Endothelial cell (in vitro differentiated cells): ENCODE measurements around the gene DDX27. TPM values are rescaled to one million over a fixed set of nuclear protein-coding genes. Genes with fewer than 3 reads are reported as not detected.

ENCODE experiments used
- DNase-seq: peaks from one replicate; pipeline ENCODE4 v3.0.0; 2021; ENCODE audit warnings: low spot score
- H3K27ac Mint-ChIP-seq: one replicate; pipeline ENCODE4 v1.8.0; 2021; ENCODE audit warnings: mixed read lengths, inconsistent platforms; ENCODE audit not compliant: unreplicated experiment
- H3K27me3 Mint-ChIP-seq: one replicate; pipeline ENCODE4 v1.8.0; 2021; ENCODE audit warnings: mild to moderate bottlenecking, moderate library complexity, mixed read lengths, inconsistent platforms; ENCODE audit not compliant: unreplicated experiment
- H3K36me3 Mint-ChIP-seq: one replicate; pipeline ENCODE4 v1.8.0; 2021; ENCODE audit warnings: mild to moderate bottlenecking, low read depth, mixed read lengths, inconsistent platforms; ENCODE audit not compliant: unreplicated experiment
- H3K4me1 Mint-ChIP-seq: one replicate; pipeline ENCODE4 v1.8.0; 2021; ENCODE audit warnings: mild to moderate bottlenecking, mixed read lengths, inconsistent platforms; ENCODE audit not compliant: unreplicated experiment
- H3K4me3 Mint-ChIP-seq: one replicate; pipeline ENCODE4 v1.8.0; 2021; ENCODE audit warnings: mild to moderate bottlenecking, mixed read lengths, inconsistent platforms; ENCODE audit not compliant: unreplicated experiment
- H3K9me3 Mint-ChIP-seq: one replicate; pipeline ENCODE4 v1.8.0; 2021; ENCODE audit warnings: mixed read lengths, inconsistent platforms; ENCODE audit not compliant: unreplicated experiment
- CTCF ChIP-seq: fragments of 200-600 bp; sonication (generic); IDR thresholded peaks from one replicate; pipeline ENCODE4 v1.5.0; 2021; ENCODE audit warnings: antibody characterized with exemption; ENCODE audit not compliant: unreplicated experiment
- total RNA-seq: library from RNA; stranded (reverse); fragmentation: NEBNext Ultra II Directional; extraction: Animal tissue kit (Norgen Biotek cat#: 25700); gene quantifications from one replicate; pipeline ENCODE4 v1.2.1, GENCODE V29; 2021; ENCODE audit not compliant: unreplicated experiment

DDX27 gene
- total RNA-seq, 1 donor from 2014 or later, result 29.6 TPM

DNA sequence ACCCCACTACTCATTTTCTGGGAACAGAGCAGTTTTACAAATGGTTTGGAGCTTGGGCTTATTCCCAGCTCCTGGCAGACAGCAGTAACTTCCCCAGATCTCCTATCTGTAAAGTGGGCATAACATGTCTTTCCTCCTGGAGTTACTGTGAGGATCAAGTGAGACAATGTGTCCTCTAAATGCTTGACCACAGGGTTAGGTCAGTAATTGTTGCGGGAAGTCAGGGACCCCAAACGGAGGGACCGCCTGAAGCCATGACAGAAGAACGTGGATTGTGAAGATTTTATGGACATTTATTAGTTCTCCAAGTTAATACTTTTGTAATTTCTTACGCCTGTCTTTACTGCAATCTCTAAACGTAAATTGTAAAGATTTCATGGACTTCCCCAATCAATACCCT is 73.9 kb downstream of the DDX27 start:
- H3K4me3 Mint-ChIP-seq, result no peak overlapping the region
- H3K9me3 Mint-ChIP-seq, result no peaks in the 10 kb centered on the region
- no peak for TF ChIP-seq CTCF
- no peak overlapping the region for H3K27ac Mint-ChIP-seq
- DNase-seq, result no peak
- peaks cover 2% of the 10 kb centered on the region for H3K27me3 Mint-ChIP-seq
- H3K4me1 Mint-ChIP-seq, result peaks cover 7% of the 10 kb centered on the region
- peaks cover 42% of the 10 kb centered on the region for H3K36me3 Mint-ChIP-seq

Other genes with a start within 250 kb of the DDX27 start
- gene CSE1L, start 173.1 kb upstream of the DDX27 start, total RNA-seq, result 54.7 TPM
- gene STAU1, start 31.1 kb upstream of the DDX27 start, total RNA-seq, result 115 TPM
- gene ZNFX1, start 58.6 kb downstream of the DDX27 start, total RNA-seq, result 25.0 TPM